ENCODE measurements around the gene PDIA2. TPM values are rescaled to one million over a fixed set of nuclear protein-coding genes. Genes with fewer than 3 reads are reported as not detected.
A peak's percentile ranks its signal among the peaks of the same experiment; 100 is the strongest.

Gene PDIA2
- total RNA-seq, 1 donor from 2014 or later = 11.8 TPM

DNA sequence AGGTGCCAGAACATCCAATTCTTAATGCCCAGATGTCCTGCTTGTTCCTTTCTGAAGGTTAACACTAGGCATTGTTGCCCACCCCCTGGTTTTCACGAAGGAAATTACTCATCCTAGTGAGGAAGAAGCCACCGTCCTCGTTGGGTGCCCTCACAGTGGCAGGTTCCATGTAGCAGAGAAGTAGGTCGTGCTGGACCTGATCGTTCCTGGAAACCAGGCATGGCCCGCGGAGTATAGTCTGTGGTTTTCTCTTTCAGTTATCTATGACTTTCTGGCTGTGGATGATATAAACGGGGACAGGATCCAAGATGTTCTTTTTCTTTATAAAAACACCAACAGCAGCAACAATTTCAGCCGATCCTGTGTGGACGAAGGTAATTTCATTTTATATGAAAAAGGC is 23.7 kb upstream of the PDIA2 start:
- no peaks in the 10 kb centered on the region for H3K27me3 Mint-ChIP-seq (ENCODE audit: unreplicated experiment)
- no peak for DNase-seq
- peaks cover 8% of the 10 kb centered on the region for H3K4me1 Mint-ChIP-seq (ENCODE audit: low read depth, unreplicated experiment)
- H3K36me3 Mint-ChIP-seq (ENCODE audit: unreplicated experiment) = peaks cover 12% of the 10 kb centered on the region
- no peak overlapping the region for H3K4me3 Mint-ChIP-seq (ENCODE audit: unreplicated experiment)
- peaks cover 7% of the 10 kb centered on the region for H3K9me3 Mint-ChIP-seq (ENCODE audit: unreplicated experiment)
- peak overlapping the region; percentile 10 for H3K27ac Mint-ChIP-seq (ENCODE audit: unreplicated experiment)
- TF ChIP-seq, protein P1, sequence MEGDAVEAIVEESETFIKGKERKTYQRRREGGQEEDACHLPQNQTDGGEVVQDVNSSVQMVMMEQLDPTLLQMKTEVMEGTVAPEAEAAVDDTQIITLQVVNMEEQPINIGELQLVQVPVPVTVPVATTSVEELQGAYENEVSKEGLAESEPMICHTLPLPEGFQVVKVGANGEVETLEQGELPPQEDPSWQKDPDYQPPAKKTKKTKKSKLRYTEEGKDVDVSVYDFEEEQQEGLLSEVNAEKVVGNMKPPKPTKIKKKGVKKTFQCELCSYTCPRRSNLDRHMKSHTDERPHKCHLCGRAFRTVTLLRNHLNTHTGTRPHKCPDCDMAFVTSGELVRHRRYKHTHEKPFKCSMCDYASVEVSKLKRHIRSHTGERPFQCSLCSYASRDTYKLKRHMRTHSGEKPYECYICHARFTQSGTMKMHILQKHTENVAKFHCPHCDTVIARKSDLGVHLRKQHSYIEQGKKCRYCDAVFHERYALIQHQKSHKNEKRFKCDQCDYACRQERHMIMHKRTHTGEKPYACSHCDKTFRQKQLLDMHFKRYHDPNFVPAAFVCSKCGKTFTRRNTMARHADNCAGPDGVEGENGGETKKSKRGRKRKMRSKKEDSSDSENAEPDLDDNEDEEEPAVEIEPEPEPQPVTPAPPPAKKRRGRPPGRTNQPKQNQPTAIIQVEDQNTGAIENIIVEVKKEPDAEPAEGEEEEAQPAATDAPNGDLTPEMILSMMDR (IDR thresholded peaks at IDR 0.05; ENCODE audit: partially characterized antibody, unreplicated experiment) = no peak

- Mint-ChIP-seq H3K36me3 (ENCODE audit: unreplicated experiment) (peaks cover 12% of the 10 kb centered on the region), H3K27me3 (ENCODE audit: unreplicated experiment) (no peaks in the 10 kb centered on the region), H3K9me3 (ENCODE audit: unreplicated experiment) (peaks cover 7% of the 10 kb centered on the region), H3K4me1 (ENCODE audit: low read depth, unreplicated experiment) (peaks cover 8% of the 10 kb centered on the region), H3K27ac (ENCODE audit: unreplicated experiment) (no peak overlapping the region), H3K4me3 (ENCODE audit: unreplicated experiment) (no peak overlapping the region)
- TF ChIP-seq, protein P1 (IDR thresholded peaks at IDR 0.05; ENCODE audit: partially characterized antibody, unreplicated experiment) = no peak
- no peak for DNase-seq
Measured at GRCh38 chr16:259814-260253, 23.1 kb upstream of the PDIA2 start.

GRCh38 chr16:260326-260725 is 22.6 kb upstream of the PDIA2 start:
- H3K4me1 Mint-ChIP-seq (ENCODE audit: low read depth, unreplicated experiment) = peaks cover 8% of the 10 kb centered on the region
- no peaks in the 10 kb centered on the region for H3K27me3 Mint-ChIP-seq (ENCODE audit: unreplicated experiment)
- no peak overlapping the region for H3K4me3 Mint-ChIP-seq (ENCODE audit: unreplicated experiment)
- DNase-seq = no peak
- H3K9me3 Mint-ChIP-seq (ENCODE audit: unreplicated experiment) = peaks cover 7% of the 10 kb centered on the region
- H3K27ac Mint-ChIP-seq (ENCODE audit: unreplicated experiment) = no peak overlapping the region
- peaks cover 12% of the 10 kb centered on the region for H3K36me3 Mint-ChIP-seq (ENCODE audit: unreplicated experiment)
- TF ChIP-seq, protein P1 (IDR thresholded peaks at IDR 0.05; ENCODE audit: partially characterized antibody, unreplicated experiment) = no peak

- no peaks in the 10 kb centered on the region for H3K27me3 Mint-ChIP-seq (ENCODE audit: unreplicated experiment)
- no peak for DNase-seq
- no peak overlapping the region for H3K27ac Mint-ChIP-seq (ENCODE audit: unreplicated experiment)
- H3K36me3 Mint-ChIP-seq (ENCODE audit: unreplicated experiment) = peaks cover 7% of the 10 kb centered on the region
- TF ChIP-seq, protein P1 (IDR thresholded peaks at IDR 0.05; ENCODE audit: partially characterized antibody, unreplicated experiment) = no peak
- peaks cover 8% of the 10 kb centered on the region for H3K4me1 Mint-ChIP-seq (ENCODE audit: low read depth, unreplicated experiment)
- H3K4me3 Mint-ChIP-seq (ENCODE audit: unreplicated experiment) = no peak overlapping the region
- H3K9me3 Mint-ChIP-seq (ENCODE audit: unreplicated experiment) = peaks cover 4% of the 10 kb centered on the region
Measured at GRCh38 chr16:261031-261691, 21.8 kb upstream of the PDIA2 start.

DNA sequence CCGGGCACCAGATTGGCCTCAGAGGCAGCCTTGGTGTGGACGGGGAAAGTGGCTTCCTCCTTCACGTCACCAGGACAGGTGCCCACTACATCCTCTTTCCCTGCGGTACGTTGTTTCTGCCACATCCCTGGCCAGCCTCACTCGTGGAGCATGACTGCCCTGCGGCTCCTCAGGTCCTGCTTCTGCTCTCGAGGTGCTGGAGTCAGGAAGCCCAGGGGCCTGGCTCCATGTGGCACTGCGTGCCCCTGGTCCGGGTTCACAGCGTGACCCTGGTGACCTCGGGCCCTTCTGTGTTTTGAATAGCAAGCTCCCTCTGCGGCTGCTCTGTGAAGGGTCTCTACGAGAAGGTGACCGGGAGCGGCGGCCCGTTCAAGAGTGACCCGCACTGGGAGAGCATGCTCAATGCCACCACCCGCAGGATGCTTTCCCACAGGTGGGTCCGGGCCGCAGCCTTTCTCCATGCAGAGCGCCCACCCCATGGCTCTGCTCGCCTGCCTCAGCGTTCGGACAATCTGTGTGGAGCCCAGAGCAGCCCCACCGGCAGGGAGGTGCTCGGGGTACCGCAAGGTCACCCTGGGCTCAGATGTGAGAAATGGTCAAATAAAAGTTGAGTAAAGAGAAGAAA is 20.7 kb upstream of the PDIA2 start:
- Mint-ChIP-seq H3K27ac (ENCODE audit: unreplicated experiment) (no peak overlapping the region), H3K4me1 (ENCODE audit: low read depth, unreplicated experiment) (peaks cover 8% of the 10 kb centered on the region), H3K9me3 (ENCODE audit: unreplicated experiment) (peaks cover 5% of the 10 kb centered on the region), H3K4me3 (ENCODE audit: unreplicated experiment) (no peak overlapping the region), H3K27me3 (ENCODE audit: unreplicated experiment) (peaks cover under 1% of the 10 kb centered on the region), H3K36me3 (ENCODE audit: unreplicated experiment) (peaks cover 5% of the 10 kb centered on the region)
- TF ChIP-seq, protein P1 (IDR thresholded peaks at IDR 0.05; ENCODE audit: partially characterized antibody, unreplicated experiment) = no peak
- DNase-seq = no peak
